DOHH2 (cell line): ENCODE measurements around the gene TLR9.

Experiments used
- EZH2phosphoT487 ChIP-seq: fragments of 200-600 bp; sonication (generic); IDR thresholded peaks from 2 replicates; pipeline ENCODE4 v1.6.1; 2017; ENCODE audit warnings: borderline replicate concordance, mild to moderate bottlenecking, antibody characterized with exemption, low read length, moderate library complexity, mixed read lengths
- TF ChIP-seq, protein P1 (sequence below): fragments of 200-600 bp; sonication (generic); IDR thresholded peaks from one replicate; pipeline ENCODE4 v1.5.1; 2014; ENCODE audit warnings: antibody characterized with exemption, mild to moderate bottlenecking, low read depth, low read length; ENCODE audit not compliant: poor library complexity, severe bottlenecking

GRCh38 chr3:52218026-52218425 lies 7.4 kb downstream of the TLR9 start:
- TF ChIP-seq, protein P1, sequence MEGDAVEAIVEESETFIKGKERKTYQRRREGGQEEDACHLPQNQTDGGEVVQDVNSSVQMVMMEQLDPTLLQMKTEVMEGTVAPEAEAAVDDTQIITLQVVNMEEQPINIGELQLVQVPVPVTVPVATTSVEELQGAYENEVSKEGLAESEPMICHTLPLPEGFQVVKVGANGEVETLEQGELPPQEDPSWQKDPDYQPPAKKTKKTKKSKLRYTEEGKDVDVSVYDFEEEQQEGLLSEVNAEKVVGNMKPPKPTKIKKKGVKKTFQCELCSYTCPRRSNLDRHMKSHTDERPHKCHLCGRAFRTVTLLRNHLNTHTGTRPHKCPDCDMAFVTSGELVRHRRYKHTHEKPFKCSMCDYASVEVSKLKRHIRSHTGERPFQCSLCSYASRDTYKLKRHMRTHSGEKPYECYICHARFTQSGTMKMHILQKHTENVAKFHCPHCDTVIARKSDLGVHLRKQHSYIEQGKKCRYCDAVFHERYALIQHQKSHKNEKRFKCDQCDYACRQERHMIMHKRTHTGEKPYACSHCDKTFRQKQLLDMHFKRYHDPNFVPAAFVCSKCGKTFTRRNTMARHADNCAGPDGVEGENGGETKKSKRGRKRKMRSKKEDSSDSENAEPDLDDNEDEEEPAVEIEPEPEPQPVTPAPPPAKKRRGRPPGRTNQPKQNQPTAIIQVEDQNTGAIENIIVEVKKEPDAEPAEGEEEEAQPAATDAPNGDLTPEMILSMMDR: no peak
- no peak for TF ChIP-seq EZH2phosphoT487
